Fibroblast of mammary gland (primary cell): ENCODE results near the gene TINCR.
A peak's percentile ranks its signal among the peaks of the same experiment; 100 is the strongest.

Source experiments
- DNase-seq: peaks from one replicate; pipeline ENCODE4 v3.0.0-alpha.2; 2010; ENCODE audit warnings: low read depth
- H3K4me3 ChIP-seq: 2 replicates; pipeline ENCODE4 v1.5.1; 2011; ENCODE audit warnings: low read depth, mild to moderate bottlenecking, low read length, moderate library complexity; ENCODE audit not compliant: control insufficient read depth
- CTCF ChIP-seq: conservative IDR thresholded peaks from 2 replicates; pipeline ENCODE4 v1.5.1; 2011; ENCODE audit warnings: low read depth, low read length, inconsistent platforms; ENCODE audit not compliant: control insufficient read depth, insufficient read depth

TINCR gene

GRCh38 chr19:5553892-5554291, 13.9 kb downstream of the TINCR start:
- no peak for DNase-seq
- TF ChIP-seq CTCF, result no peak
- H3K4me3 ChIP-seq, result no peak overlapping the region

- peak; percentile 33 for DNase-seq
- peak; percentile 66 for TF ChIP-seq CTCF
- no peak overlapping the region for H3K4me3 ChIP-seq
Observed at GRCh38 chr19:5547881-5548280, 19.9 kb downstream of the TINCR start.

- DNase-seq, result no peak
- no peak for TF ChIP-seq CTCF
- no peak overlapping the region for H3K4me3 ChIP-seq
Observed at GRCh38 chr19:5545984-5546383, 21.8 kb downstream of the TINCR start.

GRCh38 chr19:5545051-5545450, 22.7 kb downstream of the TINCR start:
- no peak for DNase-seq
- TF ChIP-seq CTCF, result no peak
- no peak overlapping the region for H3K4me3 ChIP-seq

GRCh38 chr19:5542665-5543064, 25.1 kb downstream of the TINCR start:
- H3K4me3 ChIP-seq, result no peak overlapping the region
- peak; percentile 4 for TF ChIP-seq CTCF
- DNase-seq, result no peak

- no peak for TF ChIP-seq CTCF
- DNase-seq, result no peak
- H3K4me3 ChIP-seq, result no peak overlapping the region
Observed at GRCh38 chr19:5541456-5541855, 26.3 kb downstream of the TINCR start.

- H3K4me3 ChIP-seq, result no peak overlapping the region
- no peak for DNase-seq
- TF ChIP-seq CTCF, result no peak
Observed at GRCh38 chr19:5540208-5540607, 27.5 kb downstream of the TINCR start.
